ENCODE data around the gene ADAMTS6.

The ADAMTS6 gene

DNA sequence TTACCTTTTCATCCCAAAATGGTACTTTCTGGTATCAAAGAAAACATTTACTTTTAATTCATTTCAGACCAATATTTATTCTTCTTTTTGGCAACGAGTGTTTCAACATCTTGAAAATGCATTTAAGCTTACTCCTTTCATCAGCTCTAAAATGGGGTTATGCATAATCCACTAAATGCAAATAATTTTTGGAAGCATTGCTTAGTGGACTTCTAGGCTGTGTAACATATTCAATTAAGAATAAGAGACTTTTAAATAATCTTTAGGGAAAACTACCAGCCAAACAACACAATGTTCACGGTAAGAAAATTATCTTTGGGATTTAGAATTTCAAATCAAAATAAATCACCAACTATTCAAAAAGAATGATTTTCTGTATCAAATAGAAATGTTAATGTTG is 118.2 kb downstream of the ADAMTS6 start:
- in situ Hi-C loops (cut with HindIII; ENCODE audit: low sequenced_read_pairs), result no loop called here
- no peak for DNase-seq (ENCODE audit: low read depth)
- no peak overlapping the region for H3K4me3 ChIP-seq (ENCODE audit: low read depth, low read length)
- TF ChIP-seq, protein P1, sequence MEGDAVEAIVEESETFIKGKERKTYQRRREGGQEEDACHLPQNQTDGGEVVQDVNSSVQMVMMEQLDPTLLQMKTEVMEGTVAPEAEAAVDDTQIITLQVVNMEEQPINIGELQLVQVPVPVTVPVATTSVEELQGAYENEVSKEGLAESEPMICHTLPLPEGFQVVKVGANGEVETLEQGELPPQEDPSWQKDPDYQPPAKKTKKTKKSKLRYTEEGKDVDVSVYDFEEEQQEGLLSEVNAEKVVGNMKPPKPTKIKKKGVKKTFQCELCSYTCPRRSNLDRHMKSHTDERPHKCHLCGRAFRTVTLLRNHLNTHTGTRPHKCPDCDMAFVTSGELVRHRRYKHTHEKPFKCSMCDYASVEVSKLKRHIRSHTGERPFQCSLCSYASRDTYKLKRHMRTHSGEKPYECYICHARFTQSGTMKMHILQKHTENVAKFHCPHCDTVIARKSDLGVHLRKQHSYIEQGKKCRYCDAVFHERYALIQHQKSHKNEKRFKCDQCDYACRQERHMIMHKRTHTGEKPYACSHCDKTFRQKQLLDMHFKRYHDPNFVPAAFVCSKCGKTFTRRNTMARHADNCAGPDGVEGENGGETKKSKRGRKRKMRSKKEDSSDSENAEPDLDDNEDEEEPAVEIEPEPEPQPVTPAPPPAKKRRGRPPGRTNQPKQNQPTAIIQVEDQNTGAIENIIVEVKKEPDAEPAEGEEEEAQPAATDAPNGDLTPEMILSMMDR (IDR thresholded peaks at IDR 0.05; ENCODE audit: low read depth, low read length, missing control alignments), result no peak

DNA sequence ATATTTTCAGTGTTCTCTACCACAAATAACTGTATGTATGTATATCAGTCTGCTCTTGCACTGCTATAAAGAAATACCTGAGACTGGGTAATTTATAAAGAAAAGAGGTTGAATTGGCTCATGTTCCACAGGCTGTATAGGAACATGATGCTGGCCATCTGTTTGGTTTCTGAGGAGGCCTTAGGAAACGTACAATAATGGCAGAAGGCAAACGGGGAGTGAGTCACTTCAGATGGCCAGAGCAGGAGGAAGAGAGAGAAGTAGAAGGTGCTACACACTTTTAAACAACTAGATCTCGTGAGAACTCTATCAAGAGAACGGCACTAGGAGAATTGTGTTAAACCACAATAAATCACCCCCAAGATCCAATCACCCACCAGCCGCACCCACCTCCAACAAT is 121.7 kb downstream of the ADAMTS6 start:
- in situ Hi-C loops (cut with HindIII; ENCODE audit: low sequenced_read_pairs), result no loop called here
- DNase-seq (ENCODE audit: low read depth), result no peak
- TF ChIP-seq, protein P1 (IDR thresholded peaks at IDR 0.05; ENCODE audit: low read depth, low read length, missing control alignments), result no peak
- no peak overlapping the region for H3K4me3 ChIP-seq (ENCODE audit: low read depth, low read length)

DNA sequence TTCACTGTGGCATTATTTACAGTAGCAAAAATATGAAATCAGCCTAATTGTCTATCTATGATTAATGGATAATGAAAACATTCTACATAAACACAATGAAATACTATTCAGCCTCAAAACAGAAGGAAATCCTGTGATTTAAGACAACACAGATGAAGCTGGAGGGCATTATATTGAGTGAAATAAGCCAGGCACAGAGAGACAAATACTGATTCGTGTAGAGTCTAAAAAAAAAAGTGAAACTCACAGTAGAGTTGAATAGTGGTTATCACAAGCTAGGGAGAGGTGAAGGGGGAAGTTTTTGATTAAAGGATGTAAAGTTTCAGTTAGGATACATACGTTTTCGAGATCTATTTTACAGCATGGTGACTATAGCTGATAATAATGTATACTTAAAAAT is 122.2 kb downstream of the ADAMTS6 start:
- no peak for DNase-seq (ENCODE audit: low read depth)
- in situ Hi-C loops (cut with HindIII; ENCODE audit: low sequenced_read_pairs), result no loop called here
- TF ChIP-seq, protein P1 (IDR thresholded peaks at IDR 0.05; ENCODE audit: low read depth, low read length, missing control alignments), result no peak
- H3K4me3 ChIP-seq (ENCODE audit: low read depth, low read length), result no peak overlapping the region

DNA sequence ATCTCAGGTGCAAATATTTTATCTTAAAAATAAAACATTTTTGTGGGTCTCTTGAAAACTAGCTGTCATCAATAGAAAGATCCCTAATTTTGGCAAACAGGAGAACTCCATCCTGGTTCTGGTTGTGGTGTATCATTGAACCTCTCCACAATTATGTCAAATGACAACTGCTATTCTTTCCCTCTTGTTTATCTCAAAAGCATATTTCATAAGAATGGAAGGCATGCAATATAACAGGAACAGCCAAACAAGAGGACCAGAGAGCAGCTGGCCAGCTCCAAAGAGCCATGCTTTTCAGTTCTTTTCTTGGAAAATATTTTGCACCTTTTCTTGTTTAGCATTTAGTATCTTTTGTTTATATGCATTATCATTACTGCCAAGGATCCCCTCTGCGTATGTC is 125.4 kb downstream of the ADAMTS6 start:
- TF ChIP-seq, protein P1 (IDR thresholded peaks at IDR 0.05; ENCODE audit: low read depth, low read length, missing control alignments), result no peak
- no peak overlapping the region for H3K4me3 ChIP-seq (ENCODE audit: low read depth, low read length)
- in situ Hi-C loops (cut with HindIII; ENCODE audit: low sequenced_read_pairs), result no loop called here
- no peak for DNase-seq (ENCODE audit: low read depth)

DNA sequence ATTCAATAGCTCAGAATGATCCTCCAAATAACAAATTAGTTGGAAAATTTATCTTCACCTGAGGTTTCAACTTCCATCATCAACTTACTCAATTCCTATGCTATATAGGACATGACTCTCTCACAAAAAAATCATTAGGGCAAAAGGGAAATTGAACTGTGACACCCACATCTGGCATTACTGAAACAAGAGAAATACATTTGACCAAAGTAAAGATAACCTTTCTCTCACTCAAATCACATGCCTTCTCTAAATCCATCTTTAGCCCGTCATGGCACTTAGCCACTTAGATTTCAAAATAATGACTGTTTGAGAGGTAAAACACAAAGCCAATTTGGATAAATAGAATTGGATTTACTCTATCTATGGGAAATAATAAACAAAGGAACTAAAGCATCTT is 126.4 kb downstream of the ADAMTS6 start:
- no peak overlapping the region for H3K4me3 ChIP-seq (ENCODE audit: low read depth, low read length)
- TF ChIP-seq, protein P1 (IDR thresholded peaks at IDR 0.05; ENCODE audit: low read depth, low read length, missing control alignments), result no peak
- DNase-seq (ENCODE audit: low read depth), result no peak
- in situ Hi-C loops (cut with HindIII; ENCODE audit: low sequenced_read_pairs), result no loop called here

DNA sequence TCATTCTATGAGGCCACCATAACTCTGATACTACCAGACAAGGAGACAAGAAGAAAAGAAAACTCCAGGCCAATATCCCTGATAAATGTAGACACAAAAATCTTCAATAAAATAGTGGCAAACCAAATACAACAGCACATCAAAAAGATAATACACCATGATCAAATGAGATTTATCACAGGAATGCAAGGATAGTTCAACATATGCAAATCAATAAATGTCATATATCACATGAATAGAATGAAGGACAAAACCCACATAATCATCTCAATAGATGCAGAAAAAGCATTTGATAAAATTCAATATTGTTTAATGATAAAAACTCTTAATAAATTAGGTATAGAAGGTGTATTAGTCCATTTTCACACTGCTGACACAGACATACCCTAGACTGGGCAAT is 139.9 kb downstream of the ADAMTS6 start:
- in situ Hi-C loops (cut with HindIII; ENCODE audit: low sequenced_read_pairs), result loop anchor here (5.0 kb wide), 1 partner anchor 40 kb away; no protein-coding TSS in a partner anchor
- DNase-seq (ENCODE audit: low read depth), result no peak
- TF ChIP-seq, protein P1 (IDR thresholded peaks at IDR 0.05; ENCODE audit: low read depth, low read length, missing control alignments), result no peak

More for the DNA sequence above, 139.9 kb downstream of the ADAMTS6 start:
- H3K4me3 ChIP-seq (ENCODE audit: low read depth, low read length), result no peak overlapping the region

Measured in astrocyte of the cerebellum (primary cell).